Right ventricle myocardium superior (tissue), 1 donor: ENCODE measurements around the gene PRKCSH. TPM values are rescaled to one million over a fixed set of nuclear protein-coding genes. Genes with fewer than 3 reads are reported as not detected.
A peak's percentile ranks its signal among the peaks of the same experiment; 100 is the strongest.
"Not testable (repeated sequence)": the region's sequence is repeated elsewhere in the genome, so short reads cannot be mapped to it uniquely, and the experiment has no call there.

Experiments used
- ATAC-seq: fragments of 200-7000 bp; cut with Tn5 transposase; one replicate; pipeline ENCODE4 v1.9.1; 2020; ENCODE audit warnings: mild to moderate bottlenecking; ENCODE audit not compliant: poor library complexity
- DNase-seq: peaks from one replicate; pipeline ENCODE4 v3.0.0-alpha.2; 2020
- intact Hi-C: fragments of 100-400 bp; cut with DNase I; formaldehyde crosslinking; loops from one replicate; pipeline ENCODE4 v1.11.2; 2022
- total RNA-seq: library from RNA; stranded (reverse); fragmentation: NEBNext Ultra II Directional; extraction: Animal tissue kit (Norgen Biotek cat#: 25700); gene quantifications from one replicate; pipeline ENCODE4 v1.2.1, GENCODE V29; 2021
- donor health status: DM: no; HTN: yes; CAD: no; lungs with severe emphysema.

Gene PRKCSH
- total RNA-seq, 1 donor from 2014 or later: 105 TPM

GRCh38 chr19:11446652-11447301, 11.3 kb downstream of the PRKCSH start:
- intact Hi-C loops: no loop called here
- peak; percentile 84 for ATAC-seq
- DNase-seq: peak; percentile 67

DNA sequence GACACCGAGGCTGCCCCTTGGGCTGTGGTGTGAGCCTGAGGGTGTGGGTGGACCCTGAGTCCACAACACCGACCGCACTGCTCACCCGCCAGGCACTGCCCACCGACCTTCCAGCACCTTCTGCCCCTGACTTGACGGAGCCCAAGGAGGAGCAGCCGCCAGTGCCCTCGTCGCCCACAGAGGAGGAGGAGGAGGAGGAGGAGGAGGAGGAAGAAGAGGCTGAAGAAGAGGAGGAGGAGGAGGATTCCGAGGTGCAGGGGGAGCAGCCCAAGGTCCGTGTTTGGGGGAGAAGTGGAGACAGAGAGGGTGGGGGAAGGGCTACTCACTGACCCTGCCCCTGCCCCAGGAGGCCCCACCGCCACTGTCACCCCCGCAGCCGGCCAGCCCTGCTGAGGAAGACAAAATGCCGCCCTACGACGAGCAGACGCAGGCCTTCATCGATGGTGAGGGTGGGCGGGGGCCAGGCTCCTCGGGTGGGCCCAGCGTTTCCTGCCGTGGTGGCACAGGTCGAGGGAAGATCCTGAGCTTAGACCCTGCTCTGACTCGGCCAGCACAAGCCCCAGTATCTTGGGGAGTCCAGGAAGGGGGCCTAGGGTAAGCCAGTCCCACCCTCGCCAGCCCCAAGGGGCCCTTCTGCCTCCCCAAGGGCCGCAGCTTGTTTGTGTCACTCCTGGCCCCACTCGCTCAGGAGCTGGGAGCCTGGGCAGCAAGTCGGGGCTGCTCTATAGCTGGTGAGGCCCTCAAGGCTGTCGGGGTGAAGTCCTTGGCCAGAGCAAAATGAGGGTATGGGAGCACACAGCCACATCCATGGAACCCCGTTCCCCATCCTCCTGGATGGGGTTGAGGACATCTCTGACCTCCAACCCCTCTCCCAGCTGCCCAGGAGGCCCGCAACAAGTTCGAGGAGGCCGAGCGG, 12.2 kb downstream of the PRKCSH start:
- no peak for ATAC-seq
- DNase-seq: no peak
- intact Hi-C loops: no loop called here

GRCh38 chr19:11448410-11448809, 13.0 kb downstream of the PRKCSH start:
- ATAC-seq: no peak

GRCh38 chr19:11448923-11449554, 13.6 kb downstream of the PRKCSH start:
- intact Hi-C loops: no loop called here
- DNase-seq (no peak), ATAC-seq (no peak)

More at GRCh38 chr19:11448410-11448809, 13.0 kb downstream of the PRKCSH start:
- intact Hi-C loops: no loop called here
- DNase-seq: no peak

DNA sequence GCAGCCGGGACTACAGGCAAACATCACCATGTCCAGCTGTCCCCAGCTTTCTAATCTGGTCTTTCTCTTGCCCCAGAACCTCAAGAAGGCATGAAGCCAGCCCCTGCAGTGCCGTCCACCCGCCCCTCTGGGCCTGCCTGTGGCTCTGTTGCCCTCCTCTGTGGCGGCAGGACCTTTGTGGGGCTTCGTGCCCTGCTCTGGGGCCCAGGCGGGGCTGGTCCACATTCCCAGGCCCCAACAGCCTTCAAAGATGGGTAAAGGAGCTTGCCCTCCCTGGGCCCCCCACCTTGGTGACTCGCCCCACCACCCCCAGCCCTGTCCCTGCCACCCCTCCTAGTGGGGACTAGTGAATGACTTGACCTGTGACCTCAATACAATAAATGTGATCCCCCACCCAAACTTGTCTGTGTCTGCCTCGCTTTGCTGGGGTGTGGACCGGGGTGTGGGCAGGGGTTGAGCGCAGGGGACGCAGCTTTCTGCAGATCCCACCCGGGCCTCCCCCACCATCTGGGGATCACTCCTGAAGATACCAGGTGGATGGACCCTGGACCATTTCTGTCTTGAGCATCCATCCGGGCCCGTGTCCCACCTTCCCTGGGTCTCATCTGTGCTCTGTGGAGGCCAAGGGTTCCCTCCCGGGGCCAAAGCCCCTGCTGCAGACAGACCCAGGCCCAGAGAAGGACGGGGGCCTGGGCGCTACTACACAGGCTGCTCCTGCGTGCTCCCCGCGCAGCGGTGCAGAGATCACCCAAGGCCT, 15.3 kb downstream of the PRKCSH start:
- DNase-seq: no peak
- ATAC-seq: no peak
- intact Hi-C loops: no loop called here

- DNase-seq (no peak), ATAC-seq (no peak)
- intact Hi-C loops: no loop called here
These were observed 16.0 kb downstream of the PRKCSH start for GRCh38 chr19:11451327-11451870.

DNA sequence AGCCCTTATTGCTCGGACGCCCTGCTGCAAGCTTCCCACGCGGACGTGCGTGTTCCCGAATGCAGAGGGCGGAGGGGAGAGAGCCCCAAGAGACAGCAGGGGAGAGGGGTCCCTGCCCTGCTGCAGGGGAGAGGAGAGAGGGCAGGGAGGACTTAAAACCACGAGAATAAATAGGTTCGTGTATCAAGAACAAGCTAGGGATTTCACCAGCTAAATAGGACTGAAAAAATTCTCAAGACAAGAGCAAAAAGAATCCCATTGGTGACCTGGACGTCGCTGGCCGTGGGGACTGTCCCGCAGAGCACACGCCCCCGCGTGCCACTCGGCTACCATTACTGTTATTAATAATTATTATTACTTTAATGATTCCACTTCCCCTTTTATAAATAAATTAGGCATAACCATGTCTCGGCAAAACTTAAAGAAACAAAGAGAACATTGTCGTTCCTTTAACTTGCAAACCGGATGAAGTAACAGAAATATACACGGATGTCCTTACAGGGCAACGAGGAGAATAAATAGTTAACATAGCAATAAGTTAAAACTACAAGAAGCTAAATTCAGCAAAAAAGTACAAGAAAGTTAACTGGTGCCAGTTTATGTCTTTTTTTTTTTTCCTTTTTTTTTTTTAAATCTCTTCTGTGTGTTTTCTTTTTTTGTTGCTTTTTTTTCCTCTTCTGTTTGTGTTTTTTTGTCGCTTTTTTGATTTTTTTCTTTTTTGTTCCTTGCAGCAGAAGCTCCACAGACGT, 16.6 kb downstream of the PRKCSH start:
- ATAC-seq (no peak), DNase-seq (no peak)
- intact Hi-C loops: no loop called here

DNA sequence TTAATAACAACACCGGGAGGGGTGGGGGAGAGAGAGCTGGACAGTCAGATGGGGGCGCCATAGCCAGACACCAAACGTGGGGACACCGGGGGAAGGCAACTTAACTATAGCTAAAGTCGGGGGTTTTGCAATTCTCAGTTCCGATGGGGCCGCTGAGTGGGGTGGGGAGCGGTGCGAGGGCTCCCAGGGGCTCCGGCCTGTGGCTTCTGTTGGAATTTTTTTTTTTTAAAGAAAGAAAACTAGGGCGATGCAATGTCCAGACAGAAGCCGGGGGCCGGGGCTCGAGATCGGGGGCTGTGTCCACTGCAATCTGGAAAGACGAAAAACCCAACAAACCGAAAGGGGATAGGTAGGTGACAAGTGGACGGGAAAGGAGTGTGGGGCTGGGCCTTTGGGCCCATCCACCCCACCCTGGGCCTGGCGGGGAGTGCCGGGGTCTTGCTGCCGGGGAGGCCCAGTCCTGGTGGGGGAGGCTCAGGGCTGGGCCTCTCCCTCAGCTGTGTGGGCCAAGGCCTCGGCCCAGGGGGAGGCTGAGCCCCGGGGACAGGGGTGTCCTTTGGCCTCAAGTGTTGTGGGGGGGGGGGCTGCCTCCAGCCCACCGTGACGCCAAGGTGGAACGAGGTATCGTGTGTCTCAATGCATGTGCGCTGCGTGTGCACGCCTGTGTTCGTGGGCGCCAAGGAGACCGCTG, 17.3 kb downstream of the PRKCSH start:
- intact Hi-C loops: no loop called here
- DNase-seq: no peak
- ATAC-seq: no peak

DNA sequence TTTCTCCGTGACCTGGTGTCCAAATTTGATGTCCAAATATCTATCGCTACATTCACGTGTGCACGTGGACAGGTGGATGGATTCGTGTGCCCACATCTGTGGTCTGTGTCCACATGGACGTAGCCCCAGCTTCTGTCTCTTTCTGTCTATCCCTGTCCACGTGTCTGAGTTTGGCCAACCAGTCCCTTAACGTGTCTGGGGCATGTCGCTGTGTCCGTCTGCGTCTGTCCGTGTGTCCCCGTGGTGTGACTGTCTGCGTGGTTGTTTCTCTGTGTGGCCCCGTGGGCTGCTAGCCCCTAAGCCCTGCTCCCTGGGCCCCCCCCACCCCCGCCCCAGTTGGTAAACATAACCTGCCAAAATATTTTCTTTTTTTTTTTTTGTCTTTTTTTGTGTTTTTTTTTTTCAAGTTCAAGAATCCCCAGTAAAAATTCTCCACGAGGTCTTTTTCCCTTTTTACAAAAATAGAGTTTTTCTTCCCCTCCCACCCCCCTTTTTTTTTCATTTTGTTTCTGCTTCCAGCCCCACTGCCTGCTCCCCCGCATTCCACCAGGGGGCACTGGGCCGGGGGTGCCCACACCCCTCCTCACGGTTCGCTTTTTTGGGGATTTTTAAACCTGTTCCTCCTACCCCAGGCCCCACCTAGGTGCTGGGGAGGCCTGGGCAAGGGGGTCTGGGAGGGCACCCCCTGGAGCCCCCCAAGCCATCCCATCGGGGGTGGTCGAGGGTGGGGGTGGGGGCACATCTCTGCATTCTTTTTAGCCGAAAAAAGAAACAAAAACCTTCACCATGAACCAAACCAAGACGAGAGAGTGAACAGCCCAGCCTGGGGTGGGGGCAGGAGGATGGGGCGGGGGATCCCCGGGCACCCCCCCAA, 18.3 kb downstream of the PRKCSH start:
- intact Hi-C loops: no loop called here
- DNase-seq: no peak
- no peak for ATAC-seq

- ATAC-seq, DNase-seq, intact Hi-C loops: not testable (repeated sequence)
These were observed 19.8 kb downstream of the PRKCSH start for GRCh38 chr19:11455233-11455554.

DNA sequence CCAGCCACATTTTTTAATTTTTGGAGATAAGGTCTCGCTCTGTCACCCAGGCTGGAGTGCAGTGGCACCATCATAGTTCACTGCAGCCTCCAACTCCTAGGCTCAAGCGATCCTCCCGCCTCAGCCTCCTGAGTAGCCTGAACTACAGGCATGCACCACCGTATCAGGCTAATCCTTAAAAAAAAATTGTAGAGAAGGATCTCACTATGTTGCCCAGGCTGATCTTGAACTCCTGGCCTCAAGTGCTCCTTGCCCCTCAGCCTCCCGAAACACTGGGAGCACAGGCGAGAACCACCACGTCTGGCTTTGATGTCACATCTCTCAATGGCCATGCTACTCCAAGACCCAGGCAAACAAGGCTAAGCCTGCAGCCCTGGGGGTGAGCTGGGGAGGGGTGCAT, 21.2 kb downstream of the PRKCSH start:
- ATAC-seq (no peak), DNase-seq (no peak)
- intact Hi-C loops: no loop called here

- DNase-seq: no peak
- no peak for ATAC-seq
- intact Hi-C loops: no loop called here
These were observed 21.7 kb downstream of the PRKCSH start for GRCh38 chr19:11457115-11457514.

GRCh38 chr19:11457831-11458230, 22.4 kb downstream of the PRKCSH start:
- ATAC-seq (no peak), DNase-seq (no peak)
- intact Hi-C loops: no loop called here

GRCh38 chr19:11458236-11458900, 22.9 kb downstream of the PRKCSH start:
- ATAC-seq: no peak
- no peak for DNase-seq
- intact Hi-C loops: no loop called here

DNA sequence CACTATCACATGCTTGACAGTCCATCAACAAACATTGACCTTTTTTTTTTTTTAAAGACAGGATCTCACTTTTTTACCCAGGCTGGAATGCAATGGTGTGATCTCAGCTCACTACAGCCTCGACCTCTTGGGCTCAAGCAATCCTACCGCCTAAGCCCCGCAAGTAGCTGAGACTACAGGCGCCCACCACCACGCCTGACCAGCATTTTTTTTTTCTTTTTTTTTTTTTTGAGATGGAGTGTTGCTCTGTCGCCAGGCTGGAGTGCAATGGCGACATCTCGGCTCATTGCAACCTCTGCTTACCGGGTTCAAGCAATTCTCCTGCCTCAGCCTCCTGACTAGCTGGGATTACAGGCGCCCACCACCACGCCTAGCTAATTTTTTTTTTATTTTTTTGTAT, 23.5 kb downstream of the PRKCSH start:
- DNase-seq, ATAC-seq, intact Hi-C loops: not testable (repeated sequence)

GRCh38 chr19:11460207-11460606, 24.8 kb downstream of the PRKCSH start:
- intact Hi-C loops: no loop called here
- DNase-seq: no peak
- ATAC-seq: no peak
